Measurements from ENCODE around the gene KRT32.

The KRT32 gene

DNA sequence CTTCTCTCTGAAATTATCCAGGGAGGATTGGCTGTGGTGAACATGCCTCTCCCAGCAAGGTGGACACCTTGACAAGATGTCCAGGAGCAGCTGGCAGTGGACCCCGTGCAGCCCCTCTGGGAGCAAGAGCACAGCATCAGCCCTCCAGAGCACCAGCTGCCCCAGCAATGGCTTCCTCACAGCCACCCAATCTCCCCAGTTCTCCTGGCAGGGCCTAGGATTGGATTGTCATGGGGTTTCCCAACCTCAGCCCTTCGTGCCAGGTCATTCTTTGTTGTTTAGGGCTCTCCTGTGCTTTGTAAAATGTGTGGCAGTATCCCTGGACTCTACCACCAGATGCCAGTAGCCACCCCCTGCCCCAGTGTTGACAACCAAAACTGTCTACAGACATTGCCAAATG lies 24.3 kb upstream of the KRT32 start:
- no peak for DNase-seq (ENCODE audit: low spot score)
- TF ChIP-seq CTCF (IDR thresholded peaks at IDR 0.05; ENCODE audit: extremely low read depth, missing control alignments): no peak

DNA sequence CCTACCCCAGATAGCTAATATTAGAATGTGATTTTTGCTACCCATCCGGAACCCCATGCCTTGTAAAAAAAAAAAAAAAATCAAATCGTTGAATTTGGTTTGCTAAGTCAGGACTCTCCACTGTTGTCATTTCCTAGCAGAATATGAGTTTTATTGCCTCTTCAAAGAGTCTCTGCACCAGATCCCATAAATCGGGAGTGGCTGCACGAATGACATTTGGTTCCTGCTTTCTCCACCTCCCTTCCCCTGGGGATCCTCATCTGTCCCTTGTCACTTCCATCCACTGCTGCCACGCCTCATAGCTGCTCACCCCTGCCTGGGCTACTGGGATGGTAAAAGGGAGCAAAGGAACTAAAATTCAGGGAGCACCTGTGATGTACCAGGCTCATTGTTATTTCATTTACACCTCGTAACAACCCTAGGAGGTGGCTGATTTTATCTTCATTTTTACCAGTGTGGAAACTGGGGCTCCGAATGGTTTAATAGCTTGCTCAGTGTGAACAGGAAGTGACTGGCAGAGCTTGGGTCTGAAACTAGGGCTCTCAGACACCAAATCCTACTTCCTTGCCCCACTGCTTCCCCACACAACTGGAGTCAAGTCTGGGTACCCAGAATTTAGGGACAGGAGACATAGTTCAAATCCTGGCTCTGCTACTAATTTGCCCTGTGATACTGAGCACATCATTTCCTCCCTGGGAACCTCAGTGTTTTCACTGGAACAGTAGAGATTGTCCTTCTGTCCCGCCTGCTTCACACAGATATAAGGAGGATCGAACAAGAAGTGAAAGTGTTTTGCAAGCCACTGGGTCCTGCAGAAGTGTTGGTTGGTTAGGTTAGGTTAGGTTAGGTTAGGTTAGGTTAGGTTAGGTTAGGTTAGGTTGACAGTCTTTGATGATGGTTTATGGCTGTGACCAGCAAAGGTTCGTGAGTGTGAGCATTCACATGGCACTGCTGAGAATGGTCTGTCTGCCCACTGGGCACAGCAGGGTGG lies 23.1 kb upstream of the KRT32 start:
- DNase-seq (ENCODE audit: low spot score): no peak
- no peak for TF ChIP-seq CTCF (IDR thresholded peaks at IDR 0.05; ENCODE audit: extremely low read depth, missing control alignments)

DNA sequence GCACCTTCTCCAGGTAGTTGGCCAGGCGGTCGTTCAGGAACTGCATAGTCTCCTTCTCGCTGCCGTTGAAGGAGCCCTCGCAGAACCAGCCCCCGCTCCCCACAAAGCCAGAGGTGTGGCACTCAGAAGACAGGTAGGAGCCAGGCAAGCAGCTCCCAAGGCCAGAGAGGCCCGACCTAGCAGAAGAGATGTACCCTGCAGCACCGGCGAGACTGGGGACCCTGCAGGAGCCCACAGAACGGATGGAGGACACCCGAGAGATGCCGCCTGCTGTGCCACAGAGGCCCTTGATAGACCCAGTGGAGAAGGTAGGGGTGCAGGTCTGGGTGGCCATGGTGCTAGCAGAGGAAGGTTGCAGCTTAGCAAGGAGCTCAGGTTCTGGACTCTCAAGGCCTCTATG lies 22.3 kb upstream of the KRT32 start, which contains the start of gene KRT36:
KRT36 (minus strand) TSS at position 380 of the 400 bp plus-strand sequence; CDS start at position 334, 46 bp downstream.
- TF ChIP-seq CTCF (IDR thresholded peaks at IDR 0.05; ENCODE audit: extremely low read depth, missing control alignments): no peak
- DNase-seq (ENCODE audit: low spot score): no peak

GRCh38 chr17:41486809-41487530 lies 19.8 kb upstream of the KRT32 start:
- TF ChIP-seq CTCF (IDR thresholded peaks at IDR 0.05; ENCODE audit: extremely low read depth, missing control alignments): peak; percentile 64
- peak; percentile 38 for DNase-seq (ENCODE audit: low spot score)

DNA sequence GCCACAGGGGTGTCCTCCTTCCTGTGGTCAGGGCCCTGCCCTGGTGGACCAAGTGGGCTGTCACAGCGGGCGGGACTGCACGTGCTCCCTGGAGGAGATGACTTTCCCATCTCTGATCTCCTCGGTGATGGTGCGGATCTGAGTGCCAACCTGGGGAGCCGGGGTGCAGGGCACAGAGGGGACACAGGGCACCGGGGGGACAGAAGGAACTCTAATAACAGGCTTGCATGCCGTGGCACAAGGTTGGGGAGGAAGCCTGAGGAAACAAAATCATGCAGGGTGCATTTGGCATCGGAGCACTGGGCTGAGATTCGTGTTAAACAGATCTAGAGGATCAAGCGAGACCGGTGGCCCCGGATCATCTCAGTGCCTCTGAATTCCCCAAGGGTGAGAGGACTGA lies 19.1 kb upstream of the KRT32 start:
- TF ChIP-seq CTCF (IDR thresholded peaks at IDR 0.05; ENCODE audit: extremely low read depth, missing control alignments): no peak
- DNase-seq (ENCODE audit: low spot score): no peak

GRCh38 chr17:41484920-41485904 lies 18.0 kb upstream of the KRT32 start:
- no peak for TF ChIP-seq CTCF (IDR thresholded peaks at IDR 0.05; ENCODE audit: extremely low read depth, missing control alignments)
- no peak for DNase-seq (ENCODE audit: low spot score)

Measured in GM20000 (cell line).